NK-92 (cell line): ENCODE measurements around the gene ALOX5.
"Not testable (repeated sequence)": the region's sequence is repeated elsewhere in the genome, so short reads cannot be mapped to it uniquely, and the experiment has no call there.

ENCODE experiments used
- DNase-seq: peaks from one replicate; lab custom pipeline; 2025; ENCODE audit not compliant: unreplicated experiment; lab: John Stamatoyannopoulos, UW

Gene ALOX5

DNA sequence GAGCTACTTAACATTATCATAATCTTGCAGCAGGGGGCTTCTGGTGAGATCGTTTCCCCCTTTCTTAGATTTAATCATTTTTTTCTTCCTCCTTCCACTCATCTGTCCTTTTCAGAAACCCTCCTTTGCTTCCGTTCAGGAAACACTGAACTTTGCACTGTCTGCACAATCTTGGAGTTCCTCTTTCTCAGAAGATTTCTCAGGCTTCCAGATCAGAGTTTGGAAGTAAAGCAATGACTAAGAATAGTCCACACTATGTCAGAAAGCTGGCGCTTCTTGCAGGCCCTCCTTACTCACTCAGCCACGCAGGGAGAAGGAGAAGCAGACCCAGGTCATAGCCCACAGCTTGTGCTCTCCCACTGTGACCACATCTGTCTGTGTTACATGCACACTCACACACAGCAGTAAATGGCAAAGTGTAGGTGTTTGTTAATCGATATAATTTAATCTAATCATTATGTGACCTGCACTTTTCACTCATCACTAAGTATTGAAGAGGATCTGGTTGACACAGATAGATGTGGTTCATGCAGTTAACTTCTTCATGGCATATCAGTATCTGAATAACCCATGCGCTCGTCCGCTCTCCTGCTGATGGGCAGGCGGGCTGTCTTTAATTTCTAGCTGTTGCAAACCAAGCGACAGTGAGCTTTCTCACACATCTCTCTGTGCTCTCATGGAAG, 30.2 kb downstream of the ALOX5 start:
- DNase-seq: no peak

DNA sequence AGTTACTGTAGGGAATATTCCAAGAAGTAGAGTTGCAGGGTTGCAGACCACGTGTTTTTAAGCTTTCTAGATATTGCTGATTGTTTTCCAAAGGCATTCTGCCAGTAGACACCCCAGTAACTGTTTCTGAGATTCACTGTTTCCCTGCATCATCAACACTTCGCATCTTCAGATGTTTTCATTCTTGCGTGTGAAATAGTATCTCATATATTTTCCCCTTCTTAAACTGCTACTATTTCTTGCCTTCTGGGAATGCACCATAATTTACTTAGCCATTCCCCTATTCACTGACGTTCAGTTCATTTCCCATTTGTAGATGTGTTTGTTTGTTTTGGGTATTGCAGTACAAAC, 30.7 kb downstream of the ALOX5 start:
- DNase-seq: no peak

DNA sequence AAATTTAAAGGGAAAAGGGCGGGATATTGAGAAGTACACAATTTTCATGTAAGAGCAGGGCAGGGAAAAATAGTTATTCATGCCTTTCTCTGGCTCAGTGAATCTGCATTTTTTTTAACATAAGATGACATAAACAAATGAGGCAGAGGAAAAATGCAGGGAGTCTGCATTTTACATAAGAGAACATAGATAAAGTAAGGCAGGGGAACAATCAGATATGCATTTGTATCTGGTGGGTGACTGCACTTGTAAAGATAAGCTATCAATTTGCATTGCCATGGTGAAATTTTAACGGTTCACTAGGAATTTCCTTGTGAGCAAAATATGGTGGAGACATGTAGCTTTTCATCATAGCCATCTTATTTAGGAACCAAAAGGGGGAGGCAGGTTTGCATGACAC, 33.5 kb downstream of the ALOX5 start:
- no peak for DNase-seq

DNA sequence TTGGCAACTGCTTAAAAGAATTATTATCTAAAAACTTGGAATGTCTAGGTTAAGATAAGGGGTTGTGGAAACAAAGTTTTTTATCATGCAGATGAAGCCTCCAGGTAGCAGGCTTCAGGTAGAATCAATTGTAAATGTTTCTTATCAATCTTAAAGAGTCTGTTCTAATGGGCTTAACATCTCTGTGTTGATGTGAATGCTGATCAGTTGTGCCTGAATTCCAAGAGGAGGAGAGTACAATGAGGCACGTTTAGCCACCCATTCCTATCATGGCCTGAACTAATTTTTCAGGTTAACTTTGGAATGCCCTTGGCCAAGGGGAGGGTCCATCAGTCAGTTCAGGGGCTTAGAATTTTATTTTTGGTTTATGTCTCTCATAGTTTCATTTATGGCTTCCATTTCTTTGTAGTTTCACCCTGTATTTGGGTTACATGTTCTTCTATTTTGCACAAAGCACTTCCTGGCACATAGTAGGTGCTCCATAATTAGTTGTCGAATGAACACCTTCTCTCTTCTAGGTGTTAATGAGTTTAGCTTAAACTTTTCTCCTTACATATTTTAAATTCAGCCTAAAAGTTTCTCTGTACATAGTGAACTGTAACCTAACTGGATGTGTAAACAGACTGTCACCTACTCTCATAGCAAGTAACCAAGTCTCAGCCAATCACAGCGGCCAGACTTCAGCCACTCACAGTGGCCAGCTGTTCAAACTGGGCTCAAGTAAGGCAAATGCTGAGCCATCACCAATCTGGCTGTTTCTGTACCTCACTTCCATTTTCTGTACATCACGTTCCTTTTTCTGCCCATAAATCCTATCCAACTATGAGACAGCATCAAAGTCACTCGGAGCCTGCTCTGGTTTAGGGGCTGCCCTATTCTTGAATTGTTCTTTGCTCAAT, 34.7 kb downstream of the ALOX5 start:
- DNase-seq: no peak

DNA sequence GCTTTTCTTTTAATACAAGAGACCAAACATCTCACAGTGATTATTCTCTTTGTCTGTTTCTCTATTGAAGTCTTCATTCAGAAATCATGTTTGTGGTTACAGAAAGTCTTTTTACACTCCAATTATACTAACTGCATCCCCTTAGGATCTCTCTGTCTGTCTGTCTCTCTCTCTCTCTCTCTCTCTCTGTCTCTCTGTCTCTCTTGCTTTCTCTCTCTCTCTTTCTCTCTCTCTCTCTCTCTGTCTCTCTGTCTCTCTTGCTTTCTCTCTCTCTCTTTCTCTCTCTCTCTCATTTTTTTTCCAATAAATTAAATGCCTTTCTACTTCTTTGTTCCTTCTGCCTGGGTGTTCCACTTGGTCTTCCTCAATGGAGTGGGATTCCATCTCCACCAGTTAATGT, 35.3 kb downstream of the ALOX5 start:
- DNase-seq: not testable (repeated sequence)

DNA sequence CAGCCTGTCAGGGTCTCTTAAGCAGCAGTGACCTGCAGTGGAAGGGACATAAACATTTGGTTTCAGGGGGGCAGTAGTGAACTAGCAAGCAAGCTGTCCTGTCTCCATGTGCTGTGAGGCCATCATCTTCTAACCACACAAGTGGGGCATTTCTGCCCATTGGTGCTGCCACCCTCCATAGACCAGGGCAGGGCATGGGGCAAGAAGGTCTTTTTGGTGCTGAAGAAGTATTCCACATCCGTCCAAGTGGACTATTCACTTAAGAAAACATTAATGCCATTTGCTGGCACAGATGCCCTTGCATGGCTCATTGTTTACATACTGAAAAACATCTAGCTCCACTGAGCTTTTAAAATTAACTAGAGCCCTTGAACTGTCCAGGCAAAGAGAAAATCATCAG, 35.8 kb downstream of the ALOX5 start:
- no peak for DNase-seq

DNA sequence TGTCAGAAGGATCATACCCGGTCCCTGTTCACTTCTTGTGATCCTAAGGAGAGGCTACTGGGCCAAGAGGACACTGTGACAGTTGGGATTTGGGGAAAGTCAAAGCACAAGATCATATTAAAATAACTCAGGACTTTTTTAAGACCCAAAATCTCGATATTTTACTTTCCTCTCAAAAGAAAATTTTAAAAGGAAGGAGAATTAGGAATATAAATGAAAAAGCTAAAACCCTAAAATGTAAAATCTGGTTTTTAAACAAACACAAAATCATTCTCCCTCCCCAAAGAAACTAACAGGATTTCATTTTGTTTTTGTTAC, 36.4 kb downstream of the ALOX5 start:
- DNase-seq: no peak

DNA sequence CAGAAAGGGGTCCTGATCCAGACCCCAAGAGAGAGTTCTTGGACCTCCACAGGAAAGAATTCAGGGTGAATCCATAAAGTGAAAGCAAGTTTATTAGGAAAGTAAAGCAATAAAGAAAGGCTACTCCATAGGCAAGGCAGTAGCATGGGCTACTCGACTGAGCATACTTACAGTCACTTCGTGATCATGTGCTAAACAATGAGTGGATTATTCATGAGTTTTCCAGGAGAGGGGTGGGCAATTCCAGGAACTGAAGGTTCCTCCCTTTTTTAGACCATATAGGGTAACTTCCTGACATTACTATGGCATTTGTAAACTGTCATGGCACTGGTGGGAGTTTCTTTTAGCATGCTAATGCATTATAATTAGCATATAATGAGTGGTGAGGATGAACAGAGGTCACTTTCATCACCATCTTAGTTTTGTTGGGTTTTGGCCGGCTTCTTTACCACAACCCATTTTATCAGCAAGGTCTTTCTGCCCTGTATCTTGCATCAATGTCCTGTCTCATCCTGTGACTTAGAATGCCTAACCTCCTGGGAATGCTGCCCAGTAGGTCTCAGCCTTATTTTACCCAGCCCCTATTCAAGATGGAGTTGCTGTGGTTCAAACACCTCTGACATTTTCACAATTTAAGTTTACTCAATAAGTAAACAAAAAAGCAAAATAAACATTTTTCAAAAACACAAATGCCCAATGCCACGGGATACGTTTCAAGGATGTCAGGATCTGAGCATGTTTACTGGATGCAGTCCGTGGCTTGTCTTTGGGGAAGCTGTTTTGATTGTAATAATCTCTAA, 37.0 kb downstream of the ALOX5 start:
- no peak for DNase-seq

DNA sequence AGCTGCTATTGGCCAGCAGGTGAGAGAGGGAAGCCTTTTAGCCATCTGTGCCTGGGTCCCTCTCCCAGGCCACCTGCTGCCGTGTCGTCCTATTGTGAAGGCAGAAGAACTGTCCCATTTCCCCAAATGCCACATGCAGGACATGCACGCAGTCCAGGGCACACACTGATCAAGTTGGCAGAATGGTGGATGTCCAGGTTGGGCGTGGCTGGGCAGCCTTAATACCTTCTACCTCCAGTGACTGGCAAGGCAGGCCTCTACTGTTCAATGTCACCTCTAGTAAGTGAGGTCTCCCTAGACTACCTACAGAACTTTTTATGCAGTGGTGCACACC, 37.6 kb downstream of the ALOX5 start:
- no peak for DNase-seq

DNA sequence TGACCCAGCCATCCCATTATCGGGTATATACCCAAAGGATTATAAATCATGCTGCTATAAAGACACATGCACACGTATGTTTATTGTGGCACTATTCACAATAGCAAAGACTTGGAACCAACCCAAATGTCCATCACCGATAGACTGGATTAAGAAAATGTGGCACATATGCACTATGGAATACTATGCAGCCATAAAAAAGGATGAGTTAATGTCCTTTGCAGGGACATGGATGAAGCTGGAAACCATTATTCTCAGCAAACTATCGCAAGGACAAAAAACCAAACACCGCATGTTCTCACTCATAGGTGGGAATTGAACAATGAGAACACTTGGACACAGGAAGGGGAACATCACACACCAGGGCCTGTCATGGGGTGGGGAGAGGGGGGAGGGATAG, 41.0 kb downstream of the ALOX5 start:
- not testable (repeated sequence) for DNase-seq

DNA sequence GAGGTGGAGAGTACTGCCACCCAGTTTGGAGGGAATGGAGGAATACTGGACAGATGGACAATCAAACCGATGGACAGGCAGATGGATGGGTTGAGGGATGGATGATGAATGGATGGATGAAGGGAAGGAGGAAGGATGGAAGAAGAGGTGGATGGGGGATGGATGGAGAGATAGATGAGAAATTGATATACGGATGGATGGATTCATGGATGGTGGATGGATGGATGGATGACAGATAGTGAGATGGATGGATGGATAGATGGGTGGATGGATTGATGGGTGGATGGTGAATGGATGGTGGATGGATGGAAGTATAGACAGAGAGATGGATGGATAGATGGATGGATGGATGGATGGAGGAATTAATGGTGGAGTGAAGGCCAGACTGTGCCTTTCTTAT, 42.6 kb downstream of the ALOX5 start:
- DNase-seq: no peak

DNA sequence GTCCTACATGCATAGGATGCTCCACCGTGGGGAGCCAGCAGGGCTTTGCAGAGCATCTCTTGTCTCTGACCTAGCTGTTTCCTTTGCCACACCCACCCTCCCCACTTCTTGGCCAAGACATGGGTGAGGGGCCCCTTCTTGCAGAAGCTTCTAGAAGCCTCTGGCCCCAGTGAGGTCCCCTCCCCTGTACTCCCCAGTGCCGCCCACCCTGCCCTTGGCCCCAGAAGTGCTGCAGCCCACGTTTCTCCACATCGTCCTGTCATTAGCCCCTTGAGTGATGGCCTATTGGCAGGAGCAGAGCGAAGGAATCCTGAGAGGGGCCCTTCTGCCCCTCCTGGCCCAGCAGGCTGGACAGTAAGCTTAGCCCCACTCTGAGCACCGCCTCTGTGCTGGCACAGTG, 43.7 kb downstream of the ALOX5 start:
- no peak for DNase-seq

DNA sequence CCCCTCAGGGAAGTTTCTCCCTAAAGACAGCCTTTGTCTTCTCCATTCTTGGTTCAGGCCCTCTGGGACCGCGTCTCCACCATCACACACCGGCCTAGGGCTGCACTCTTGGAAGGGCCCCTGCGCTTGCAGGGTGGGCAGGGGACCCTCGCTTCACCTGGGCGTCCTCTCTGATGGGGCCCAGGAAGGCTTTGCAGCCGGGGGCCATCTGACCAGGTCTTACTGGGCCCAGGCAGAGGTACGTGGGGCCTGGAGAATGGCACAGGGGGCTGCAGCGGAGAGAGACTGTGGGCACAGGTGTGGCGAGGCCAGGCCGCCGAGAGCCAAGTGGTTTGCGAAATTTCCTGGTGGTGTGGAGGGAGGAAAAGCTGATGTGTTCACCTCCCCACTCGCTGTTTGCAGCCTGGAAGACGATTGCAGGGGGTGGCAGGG, 44.4 kb downstream of the ALOX5 start:
- no peak for DNase-seq

DNA sequence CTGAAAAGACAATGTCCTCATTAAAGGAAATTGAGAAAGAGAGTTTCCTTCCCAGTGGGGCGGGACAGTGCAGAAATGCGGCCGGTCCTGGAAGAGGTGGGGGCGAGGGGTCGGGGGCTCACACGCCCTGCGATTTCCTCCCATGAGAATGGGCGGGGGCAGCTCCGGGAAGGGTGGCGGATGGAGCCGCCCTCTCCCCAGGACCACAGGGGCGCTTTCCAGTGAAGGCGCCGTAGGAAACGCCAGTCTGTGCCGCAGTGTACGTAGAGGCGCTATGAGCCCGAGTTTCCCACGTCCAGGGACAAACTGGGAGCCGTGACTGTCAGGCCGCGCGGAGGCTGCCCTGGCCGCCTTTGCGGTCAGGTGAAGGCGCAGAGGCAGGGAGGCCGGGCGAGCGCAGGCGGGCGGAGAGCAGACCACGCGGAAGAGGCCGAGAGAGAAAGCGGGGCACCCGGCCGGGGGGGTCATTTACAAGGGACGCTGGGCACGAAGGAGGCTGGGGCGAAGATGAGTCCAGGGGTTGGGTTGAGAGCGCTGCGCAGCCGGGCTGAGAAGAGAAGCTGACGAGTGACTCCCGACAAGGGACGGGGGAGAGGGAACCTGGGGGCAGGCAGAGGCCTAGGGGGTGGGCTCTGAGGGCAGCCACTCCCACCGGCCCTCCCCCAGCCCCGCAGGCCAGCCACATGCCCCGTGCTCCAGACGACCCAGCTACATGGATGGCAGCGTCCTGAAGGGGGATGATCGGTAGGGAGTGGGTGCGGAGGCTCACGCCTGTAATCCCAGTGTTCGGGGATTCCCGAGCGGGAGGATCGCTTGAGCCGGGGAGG, 45.0 kb downstream of the ALOX5 start:
- DNase-seq: no peak

DNA sequence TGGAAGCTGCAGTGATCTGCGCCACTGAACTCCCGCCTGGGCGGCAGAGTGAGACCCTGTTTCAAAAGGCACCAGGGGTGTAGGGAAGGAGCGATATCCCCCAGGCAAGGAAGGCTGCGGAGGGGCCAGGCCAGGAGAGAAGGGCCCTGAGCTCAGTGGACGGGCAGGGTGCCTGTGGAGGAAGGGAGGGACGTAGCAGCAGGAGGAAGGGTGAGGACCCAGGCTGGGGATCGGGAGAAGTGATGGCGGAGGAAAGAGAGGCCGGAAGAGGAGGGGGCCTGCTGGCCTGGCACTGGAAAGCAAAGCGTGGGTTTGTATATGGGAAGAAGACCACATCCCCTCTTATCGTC, 45.6 kb downstream of the ALOX5 start:
- DNase-seq: no peak

DNA sequence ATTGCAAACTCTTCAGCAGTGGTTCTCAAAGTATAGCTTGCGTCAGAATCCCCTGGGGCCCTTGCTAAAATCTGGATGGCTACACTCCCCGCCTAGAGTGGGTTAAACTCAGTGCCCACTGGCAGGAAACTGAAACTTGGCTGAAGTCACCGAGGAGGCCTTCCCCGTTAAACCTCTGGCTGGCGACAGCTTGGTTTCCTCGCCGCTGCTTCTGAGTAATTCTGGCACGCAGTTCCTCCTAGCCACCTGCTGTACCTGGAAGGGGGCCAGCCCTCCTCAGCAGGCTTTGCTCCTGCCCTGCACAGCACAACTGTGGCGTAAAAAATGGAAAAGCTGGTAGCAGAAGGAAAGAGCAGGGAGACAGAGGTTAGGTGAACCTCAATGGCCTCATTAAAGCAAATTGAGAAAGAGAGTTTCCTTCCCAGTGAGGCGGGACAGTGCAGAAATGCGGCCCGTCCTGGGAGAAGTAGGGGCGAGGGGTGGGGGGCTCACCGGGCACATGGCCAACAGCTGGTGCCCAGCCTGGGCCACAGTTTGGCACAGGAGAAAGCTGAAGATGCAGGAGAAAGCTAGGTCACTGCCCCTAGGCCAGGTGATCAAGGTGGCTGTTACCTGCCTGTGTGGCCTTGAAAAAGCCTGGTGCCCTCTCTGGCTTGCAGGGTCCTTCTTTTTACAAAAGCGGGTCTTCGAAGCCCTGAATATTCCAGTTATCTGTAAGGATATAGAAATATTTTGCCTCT, 46.6 kb downstream of the ALOX5 start:
- no peak for DNase-seq

DNA sequence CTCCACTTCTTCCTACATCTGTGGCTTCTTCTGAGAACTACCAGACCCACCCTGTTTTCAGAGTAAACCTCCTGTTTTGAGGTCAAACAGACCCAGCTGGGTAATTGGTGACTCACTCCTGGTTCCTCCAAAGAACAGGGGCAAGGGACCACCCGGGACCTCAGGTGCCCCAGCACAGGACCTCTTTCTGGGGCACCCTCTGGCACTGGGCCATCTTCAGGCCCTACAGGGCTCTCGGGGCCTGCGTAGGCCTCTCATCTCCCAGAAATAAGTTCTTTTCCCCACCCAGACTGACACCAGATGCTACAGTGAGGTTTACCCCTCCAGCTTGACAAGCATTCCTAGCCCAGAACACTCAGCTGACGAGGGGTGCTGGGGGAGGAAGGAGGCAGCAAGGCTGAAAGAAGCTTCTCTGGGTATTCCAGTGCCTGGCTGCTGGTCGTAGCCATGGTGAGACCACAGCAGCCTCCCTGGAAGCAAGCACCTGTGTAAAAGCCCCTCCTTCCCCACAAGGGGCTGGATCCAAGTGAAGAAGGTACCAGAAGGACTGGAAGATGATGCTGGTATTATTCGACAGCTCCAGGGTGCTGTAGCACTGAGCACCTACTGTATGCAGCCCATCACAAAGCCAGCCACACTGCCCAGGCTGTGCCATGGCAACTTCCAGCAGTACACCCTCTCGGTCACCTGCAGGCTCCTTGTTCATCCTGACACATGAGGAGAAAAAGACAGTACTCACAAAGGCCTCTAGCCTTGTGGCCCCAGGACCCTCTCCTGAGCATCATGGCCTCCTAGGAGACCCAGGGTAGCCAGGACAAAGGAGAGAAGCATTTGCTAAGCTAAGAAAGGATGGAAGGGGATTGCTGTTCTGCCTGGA, 47.4 kb downstream of the ALOX5 start:
- no peak for DNase-seq

DNA sequence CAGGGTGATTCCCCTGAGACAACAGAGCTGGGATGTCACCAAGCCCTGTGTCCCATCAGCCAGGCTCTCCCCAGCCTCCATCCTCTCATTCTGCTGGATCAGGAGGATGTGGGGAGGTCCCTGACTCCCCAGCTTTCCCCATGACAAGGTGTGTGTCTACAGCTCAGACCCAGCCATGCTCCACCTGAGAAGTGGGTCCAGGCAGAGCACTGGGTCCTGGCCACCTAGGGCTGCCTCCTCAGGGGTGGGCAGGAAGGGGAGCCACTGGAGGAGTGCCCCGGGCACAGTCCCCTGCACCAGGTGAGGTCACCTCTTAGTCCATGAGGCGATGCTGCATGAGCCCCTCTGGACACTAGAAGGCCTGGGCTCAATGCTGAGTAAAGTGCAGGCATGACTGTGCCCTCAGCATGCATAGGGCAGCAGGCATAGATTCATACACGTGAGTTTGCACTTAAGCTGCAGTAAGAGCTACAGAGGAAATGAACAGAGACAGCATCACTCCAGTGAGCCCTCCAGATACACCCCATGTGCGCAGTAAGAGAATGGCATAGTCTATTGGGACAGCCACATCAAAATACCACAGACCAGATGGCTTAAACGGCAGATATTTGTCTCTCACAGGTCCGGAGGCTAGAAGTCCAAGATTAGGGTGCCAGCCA, 48.3 kb downstream of the ALOX5 start:
- DNase-seq: no peak
